Smooth muscle cell (in vitro differentiated cells): ENCODE measurements around the gene CYP39A1. TPM values are rescaled to one million over a fixed set of nuclear protein-coding genes. Genes with fewer than 3 reads are reported as not detected.

Source experiments
- DNase-seq: peaks from one replicate; lab custom pipeline; 2025; ENCODE audit not compliant: unreplicated experiment; lab: John Stamatoyannopoulos, UW
- H2AFZ ChIP-seq: fragments of 200-600 bp; sonication (generic); 2 replicates; pipeline ENCODE4 v1.6.0; 2016; ENCODE audit warnings: antibody characterized with exemption, low read depth, mild to moderate bottlenecking
- H3F3A ChIP-seq: fragments of 200-600 bp; sonication (generic); 2 replicates; pipeline ENCODE4 v1.6.0; 2017; ENCODE audit warnings: antibody characterized with exemption, low read depth
- H3K27ac ChIP-seq: fragments of 200-600 bp; sonication (generic); 2 replicates; pipeline ENCODE4 v1.5.1; 2016; ENCODE audit warnings: low read depth, mild to moderate bottlenecking
- H3K27me3 ChIP-seq: fragments of 200-600 bp; sonication (generic); 2 replicates; pipeline ENCODE4 v1.6.1; 2016; ENCODE audit warnings: low read depth, mild to moderate bottlenecking
- H3K36me3 ChIP-seq: fragments of 200-600 bp; sonication (generic); 2 replicates; pipeline ENCODE4 v1.5.1; 2016; ENCODE audit warnings: low read depth
- H3K4me1 ChIP-seq: fragments of 200-600 bp; sonication (generic); 2 replicates; pipeline ENCODE4 v1.5.1; 2016; ENCODE audit warnings: low read depth
- H3K4me2 ChIP-seq: fragments of 200-600 bp; sonication (generic); 2 replicates; pipeline ENCODE4 v1.6.0; 2016; ENCODE audit warnings: mild to moderate bottlenecking
- H3K4me3 ChIP-seq: fragments of 200-600 bp; sonication (generic); 2 replicates; pipeline ENCODE4 v1.5.1; 2016; ENCODE audit warnings: mild to moderate bottlenecking
- H3K79me2 ChIP-seq: fragments of 200-600 bp; sonication (generic); 2 replicates; pipeline ENCODE4 v1.6.0; 2016; ENCODE audit warnings: low read depth, mild to moderate bottlenecking
- H3K9ac ChIP-seq: fragments of 200-600 bp; sonication (generic); 2 replicates; pipeline ENCODE4 v1.6.0; 2016; ENCODE audit warnings: low read depth
- H3K9me3 ChIP-seq: fragments of 200-600 bp; sonication (generic); replicated peaks from 2 replicates; pipeline ENCODE4 v1.5.1; 2016; ENCODE audit warnings: low read depth
- H4K20me1 ChIP-seq: fragments of 200-600 bp; sonication (generic); 2 replicates; pipeline ENCODE4 v1.6.0; 2016; ENCODE audit warnings: low read depth
- WGBS: methylation state at CpG from one replicate; pipeline ENCODE4 v1.1.7; 2016; ENCODE audit warnings: low lambda C conversion rate; 5-methylcytosine and 5-hydroxymethylcytosine counted together
- polyA plus RNA-seq: library from polyadenylated mRNA; unstranded; fragments of >200 nt; fragmentation: Nextera tagmentation; extraction: Ambion mirVana; gene quantifications from 2 replicates; pipeline ENCODE4 v1.2.1, GENCODE V29; 2016
- total RNA-seq: library from RNA; depleted of rRNA; stranded (reverse); fragments of >200 nt; gene quantifications from 2 replicates; pipeline ENCODE4 v1.2.3, GENCODE V29; 2014
- TF ChIP-seq, protein P1 (sequence below): fragments of 200-600 bp; sonication (generic); IDR thresholded peaks from 2 replicates; pipeline ENCODE4 v1.5.1; 2017; ENCODE audit warnings: borderline replicate concordance, mild to moderate bottlenecking, antibody characterized with exemption; ENCODE audit not compliant: insufficient read depth, poor library complexity, severe bottlenecking

Gene CYP39A1
- total and polyA plus RNA-seq, 2 experiments from 2014 or later, result 0.40 to 0.63 TPM

DNA sequence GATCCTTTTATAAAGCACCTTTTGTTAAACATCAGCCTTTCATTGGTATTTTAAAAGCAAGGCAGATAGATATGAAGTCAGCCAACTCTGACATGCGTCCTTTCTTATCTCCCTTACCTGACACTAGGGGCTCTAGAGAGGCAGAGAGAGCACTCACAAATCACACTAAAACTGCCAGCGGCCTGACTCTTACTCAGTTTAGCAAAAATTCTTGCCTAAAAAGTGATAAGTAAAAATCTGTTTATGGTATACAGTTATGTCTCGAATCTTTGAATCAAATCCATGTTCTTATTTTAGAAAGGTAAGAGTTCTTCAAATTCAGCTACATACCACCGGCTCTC lies 24.7 kb upstream of the CYP39A1 start:
- Histone ChIP-seq H3K79me2 (no peaks in the 10 kb centered on the region), H3K9me3 (no peaks in the 10 kb centered on the region), H3K36me3 (no peaks in the 10 kb centered on the region), H3K9ac (no peak overlapping the region), H3K4me2 (no peak overlapping the region), H4K20me1 (no peaks in the 10 kb centered on the region), H3K27me3 (no peaks in the 10 kb centered on the region), H3K27ac (no peak overlapping the region), H3F3A (no peaks in the 10 kb centered on the region), H3K4me3 (no peak overlapping the region), H2AFZ (no peak overlapping the region), H3K4me1 (no peaks in the 10 kb centered on the region)
- 53% methylated on average over 4 of the region's 4 CpGs for WGBS
- TF ChIP-seq, protein P1, sequence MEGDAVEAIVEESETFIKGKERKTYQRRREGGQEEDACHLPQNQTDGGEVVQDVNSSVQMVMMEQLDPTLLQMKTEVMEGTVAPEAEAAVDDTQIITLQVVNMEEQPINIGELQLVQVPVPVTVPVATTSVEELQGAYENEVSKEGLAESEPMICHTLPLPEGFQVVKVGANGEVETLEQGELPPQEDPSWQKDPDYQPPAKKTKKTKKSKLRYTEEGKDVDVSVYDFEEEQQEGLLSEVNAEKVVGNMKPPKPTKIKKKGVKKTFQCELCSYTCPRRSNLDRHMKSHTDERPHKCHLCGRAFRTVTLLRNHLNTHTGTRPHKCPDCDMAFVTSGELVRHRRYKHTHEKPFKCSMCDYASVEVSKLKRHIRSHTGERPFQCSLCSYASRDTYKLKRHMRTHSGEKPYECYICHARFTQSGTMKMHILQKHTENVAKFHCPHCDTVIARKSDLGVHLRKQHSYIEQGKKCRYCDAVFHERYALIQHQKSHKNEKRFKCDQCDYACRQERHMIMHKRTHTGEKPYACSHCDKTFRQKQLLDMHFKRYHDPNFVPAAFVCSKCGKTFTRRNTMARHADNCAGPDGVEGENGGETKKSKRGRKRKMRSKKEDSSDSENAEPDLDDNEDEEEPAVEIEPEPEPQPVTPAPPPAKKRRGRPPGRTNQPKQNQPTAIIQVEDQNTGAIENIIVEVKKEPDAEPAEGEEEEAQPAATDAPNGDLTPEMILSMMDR, result peak; percentile 29
- DNase-seq, result no peak

DNA sequence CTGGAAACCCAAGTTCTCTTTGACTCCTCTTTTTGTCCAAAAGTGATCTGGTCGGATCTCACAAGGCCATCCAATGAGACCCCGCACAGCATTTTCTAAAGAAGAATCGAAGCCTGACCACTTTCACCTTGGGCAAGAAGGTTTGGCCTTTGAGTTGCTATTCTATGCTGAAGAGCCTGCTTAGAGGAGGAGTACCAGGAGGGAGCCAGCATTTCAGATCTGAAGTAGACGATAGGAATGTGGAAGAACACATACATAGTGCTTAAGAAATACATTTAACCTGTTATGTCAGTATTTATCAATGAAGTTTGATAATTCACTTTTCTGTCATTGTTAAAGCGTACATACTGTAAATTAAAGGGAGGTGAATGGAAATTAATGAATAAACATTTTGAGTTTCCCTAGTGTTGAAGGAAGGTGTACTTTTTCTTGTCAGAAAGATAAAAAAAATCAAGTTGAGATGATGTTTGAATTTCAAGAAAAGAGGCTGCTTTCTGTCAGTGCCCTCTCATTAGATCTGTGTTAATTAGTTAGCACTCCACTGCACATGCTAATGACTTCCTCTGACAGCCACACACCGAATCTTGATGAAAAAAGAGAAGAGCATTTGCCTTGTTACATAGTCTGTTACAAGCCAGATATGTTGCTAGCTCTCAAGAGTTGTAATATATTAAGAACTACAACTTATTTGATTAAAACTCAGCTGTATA lies 24.1 kb upstream of the CYP39A1 start:
- WGBS, result 90% methylated on average over 6 of the region's 6 CpGs

DNA sequence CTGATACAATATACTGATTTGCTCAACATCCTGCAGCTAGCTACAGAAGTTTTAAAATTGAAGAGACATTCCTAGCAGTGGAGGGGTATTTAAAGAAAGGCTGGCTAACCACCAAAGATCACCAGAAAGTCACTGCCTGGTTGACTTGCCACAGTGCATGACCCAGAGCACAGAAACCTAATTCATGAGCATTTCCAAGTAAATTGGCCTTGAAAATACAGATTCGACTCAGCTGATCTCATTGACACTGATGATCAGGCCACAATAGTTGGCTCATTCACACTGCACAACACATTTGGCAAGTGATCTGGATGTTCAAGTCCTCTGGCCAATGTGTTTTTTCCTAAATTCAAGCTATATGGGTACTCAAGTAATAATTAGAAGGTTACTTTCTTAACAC lies 21.8 kb upstream of the CYP39A1 start:
- Histone ChIP-seq H3K36me3 (no peaks in the 10 kb centered on the region), H2AFZ (no peak overlapping the region), H3K4me2 (no peak overlapping the region), H3K4me3 (no peak overlapping the region), H3F3A (no peaks in the 10 kb centered on the region), H3K79me2 (no peaks in the 10 kb centered on the region), H3K4me1 (no peaks in the 10 kb centered on the region), H3K9ac (no peak overlapping the region), H4K20me1 (no peaks in the 10 kb centered on the region), H3K27ac (no peak overlapping the region), H3K9me3 (no peaks in the 10 kb centered on the region), H3K27me3 (no peaks in the 10 kb centered on the region)
- no peak for DNase-seq
- TF ChIP-seq, protein P1, result no peak
- 100% methylated on average over 1 of the region's 1 CpG for WGBS

More for the DNA sequence above, 24.1 kb upstream of the CYP39A1 start:
- TF ChIP-seq, protein P1, result no peak
- Histone ChIP-seq H3K27ac (no peak overlapping the region), H3K9ac (no peak overlapping the region), H3K9me3 (no peaks in the 10 kb centered on the region), H3F3A (no peaks in the 10 kb centered on the region), H3K36me3 (no peaks in the 10 kb centered on the region), H2AFZ (no peak overlapping the region), H4K20me1 (no peaks in the 10 kb centered on the region), H3K79me2 (no peaks in the 10 kb centered on the region), H3K4me2 (no peak overlapping the region), H3K27me3 (no peaks in the 10 kb centered on the region), H3K4me1 (no peaks in the 10 kb centered on the region), H3K4me3 (no peak overlapping the region)
- DNase-seq, result no peak

DNA sequence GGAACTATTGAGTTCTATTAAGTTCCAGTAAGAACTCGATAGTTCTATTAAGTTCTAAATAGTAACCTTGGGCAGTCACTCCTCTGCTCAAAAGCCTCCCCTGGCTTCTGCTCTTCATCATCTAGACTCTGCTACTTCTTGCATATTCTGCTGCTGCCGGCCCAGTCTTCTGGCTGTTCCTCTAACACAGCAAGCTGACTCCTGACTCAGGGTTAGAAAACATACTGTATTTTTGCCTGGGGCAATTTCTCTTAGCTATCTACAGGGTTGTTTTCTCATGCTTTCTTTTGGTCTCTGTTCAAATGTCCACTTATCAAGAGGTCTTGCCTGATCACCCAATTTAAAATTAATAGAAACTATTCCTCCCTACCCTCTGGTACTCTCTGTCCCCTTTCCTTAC lies 14.8 kb upstream of the CYP39A1 start:
- H2AFZ ChIP-seq, result no peak overlapping the region
- no peak overlapping the region for H3K4me3 ChIP-seq
- no peaks in the 10 kb centered on the region for H3K4me1 ChIP-seq
- H3K79me2 ChIP-seq, result no peaks in the 10 kb centered on the region
- TF ChIP-seq, protein P1, result no peak
- no peaks in the 10 kb centered on the region for H4K20me1 ChIP-seq
- no peak overlapping the region for H3K9ac ChIP-seq
- DNase-seq, result no peak
- no peak overlapping the region for H3K27ac ChIP-seq
- 89% methylated on average over 2 of the region's 2 CpGs for WGBS
- H3K36me3 ChIP-seq, result no peaks in the 10 kb centered on the region
- peaks cover 7% of the 10 kb centered on the region for H3K27me3 ChIP-seq
- no peaks in the 10 kb centered on the region for H3F3A ChIP-seq
- no peak overlapping the region for H3K4me2 ChIP-seq
- H3K9me3 ChIP-seq, result no peaks in the 10 kb centered on the region
